ENCODE results near the gene MRPL36.

DNA sequence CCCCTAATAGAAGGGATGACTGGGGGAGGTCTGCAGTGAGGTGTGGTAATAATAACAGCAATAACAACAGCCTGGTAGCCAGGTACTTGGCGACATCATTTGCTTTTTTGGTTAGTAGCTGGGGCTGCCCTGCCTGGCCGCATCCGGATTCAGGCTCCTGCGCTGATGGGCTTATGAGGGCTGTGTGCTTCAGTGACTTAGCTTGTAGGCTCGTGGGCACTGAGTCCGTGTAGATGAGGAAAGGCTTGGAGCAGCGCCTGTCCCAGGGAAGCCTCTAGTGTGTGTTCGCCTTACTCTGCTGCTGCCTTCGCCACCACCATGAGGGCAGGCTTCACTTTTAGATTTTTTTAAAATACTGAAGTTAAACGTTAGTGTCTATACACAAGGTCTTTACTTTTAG is 6.1 kb upstream of the MRPL36 start:
- TF ChIP-seq, protein P1, sequence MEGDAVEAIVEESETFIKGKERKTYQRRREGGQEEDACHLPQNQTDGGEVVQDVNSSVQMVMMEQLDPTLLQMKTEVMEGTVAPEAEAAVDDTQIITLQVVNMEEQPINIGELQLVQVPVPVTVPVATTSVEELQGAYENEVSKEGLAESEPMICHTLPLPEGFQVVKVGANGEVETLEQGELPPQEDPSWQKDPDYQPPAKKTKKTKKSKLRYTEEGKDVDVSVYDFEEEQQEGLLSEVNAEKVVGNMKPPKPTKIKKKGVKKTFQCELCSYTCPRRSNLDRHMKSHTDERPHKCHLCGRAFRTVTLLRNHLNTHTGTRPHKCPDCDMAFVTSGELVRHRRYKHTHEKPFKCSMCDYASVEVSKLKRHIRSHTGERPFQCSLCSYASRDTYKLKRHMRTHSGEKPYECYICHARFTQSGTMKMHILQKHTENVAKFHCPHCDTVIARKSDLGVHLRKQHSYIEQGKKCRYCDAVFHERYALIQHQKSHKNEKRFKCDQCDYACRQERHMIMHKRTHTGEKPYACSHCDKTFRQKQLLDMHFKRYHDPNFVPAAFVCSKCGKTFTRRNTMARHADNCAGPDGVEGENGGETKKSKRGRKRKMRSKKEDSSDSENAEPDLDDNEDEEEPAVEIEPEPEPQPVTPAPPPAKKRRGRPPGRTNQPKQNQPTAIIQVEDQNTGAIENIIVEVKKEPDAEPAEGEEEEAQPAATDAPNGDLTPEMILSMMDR (IDR thresholded peaks at IDR 0.05) = no peak
- no peak for TF ChIP-seq POLR2A (IDR thresholded peaks at IDR 0.05)
